H9 (cell line): ENCODE measurements around the gene OSBPL2. TPM values are rescaled to one million over a fixed set of nuclear protein-coding genes. Genes with fewer than 3 reads are reported as not detected.

Source experiments
- DNase-seq: peaks from one replicate; pipeline ENCODE4 v3.0.0-alpha.2; 2017
- H2AFZ ChIP-seq: one replicate; pipeline ENCODE4 v1.6.1; 2013; ENCODE audit warnings: mild to moderate bottlenecking, low read length, control low read depth, moderate library complexity
- H2AK5ac ChIP-seq: 2 replicates; pipeline ENCODE4 v1.6.1; 2013; ENCODE audit warnings: low read length, control low read depth, mixed read lengths; ENCODE audit not compliant: insufficient read length
- H2BK120ac ChIP-seq: one replicate; pipeline ENCODE4 v1.6.1; 2013; ENCODE audit warnings: low read depth, mild to moderate bottlenecking, low read length, control low read depth, inconsistent platforms; ENCODE audit not compliant: poor library complexity, severe bottlenecking
- H2BK12ac ChIP-seq: 2 replicates; pipeline ENCODE4 v1.6.1; 2013; ENCODE audit warnings: low read length, control low read depth, mixed read lengths, low read depth; ENCODE audit not compliant: insufficient read length
- H2BK15ac ChIP-seq: 2 replicates; pipeline ENCODE4 v1.6.1; 2013; ENCODE audit warnings: low read depth, low read length, control low read depth
- H2BK20ac ChIP-seq: one replicate; pipeline ENCODE4 v1.6.1; 2013; ENCODE audit warnings: low read depth, mild to moderate bottlenecking, low read length, control low read depth, inconsistent platforms; ENCODE audit not compliant: poor library complexity, severe bottlenecking
- H2BK5ac ChIP-seq: 2 replicates; pipeline ENCODE4 v1.6.1; 2013; ENCODE audit warnings: low read length, control low read depth, mixed read lengths; ENCODE audit not compliant: insufficient read length
- H3K14ac ChIP-seq: 2 replicates; pipeline ENCODE4 v1.6.1; 2013; ENCODE audit warnings: low read length, control low read depth; ENCODE audit not compliant: insufficient read depth
- H3K18ac ChIP-seq: 2 replicates; pipeline ENCODE4 v1.6.1; 2013; ENCODE audit warnings: low read depth, mild to moderate bottlenecking, mixed read lengths, low read length, control low read depth; ENCODE audit not compliant: insufficient read length
- H3K23ac ChIP-seq: 2 replicates; pipeline ENCODE4 v1.6.1; 2013; ENCODE audit warnings: low read length, control low read depth, mixed read lengths, low read depth; ENCODE audit not compliant: insufficient read length
- H3K23me2 ChIP-seq: 2 replicates; pipeline ENCODE4 v1.6.1; 2013; ENCODE audit warnings: low read depth, mild to moderate bottlenecking, mixed read lengths, low read length, control low read depth; ENCODE audit not compliant: insufficient read length, poor library complexity, severe bottlenecking
- H3K27ac ChIP-seq: 2 replicates; pipeline ENCODE4 v1.5.1; 2013; ENCODE audit warnings: low read length, control low read depth, mixed read lengths, low read depth; ENCODE audit not compliant: insufficient read length
- H3K27me3 ChIP-seq: 2 replicates; pipeline ENCODE4 v1.6.1; 2013; ENCODE audit warnings: low read length, control low read depth, inconsistent platforms; ENCODE audit not compliant: insufficient read depth
- H3K4ac ChIP-seq: 2 replicates; pipeline ENCODE4 v1.6.1; 2013; ENCODE audit warnings: low read depth, mild to moderate bottlenecking, control low read depth, inconsistent platforms, low read length, moderate library complexity
- H3K4me1 ChIP-seq: 2 replicates; pipeline ENCODE4 v1.6.1; 2013; ENCODE audit warnings: low read length, control low read depth, inconsistent platforms; ENCODE audit not compliant: insufficient read depth
- H3K4me2 ChIP-seq: 2 replicates; pipeline ENCODE4 v1.6.1; 2013; ENCODE audit warnings: low read length, control low read depth, mixed read lengths; ENCODE audit not compliant: insufficient read length, insufficient read depth
- H3K56ac ChIP-seq: 2 replicates; pipeline ENCODE4 v1.6.1; 2013; ENCODE audit warnings: low read depth, mild to moderate bottlenecking, mixed read lengths, low read length, control low read depth; ENCODE audit not compliant: insufficient read length
- H3K79me1 ChIP-seq: 2 replicates; pipeline ENCODE4 v1.6.1; 2013; ENCODE audit warnings: low read depth, mild to moderate bottlenecking, moderate library complexity, low read length, control low read depth, inconsistent platforms; ENCODE audit not compliant: insufficient read depth, poor library complexity, severe bottlenecking
- H3K79me2 ChIP-seq: 2 replicates; pipeline ENCODE4 v1.6.1; 2013; ENCODE audit warnings: low read length, control low read depth, inconsistent platforms; ENCODE audit not compliant: insufficient read depth
- H3K9ac ChIP-seq: 2 replicates; pipeline ENCODE4 v1.6.1; 2013; ENCODE audit warnings: low read length, control low read depth, mixed read lengths; ENCODE audit not compliant: insufficient read length; ENCODE audit errors: extremely low read depth
- H3K9me3 ChIP-seq: one replicate; pipeline ENCODE4 v1.6.1; 2013; ENCODE audit warnings: low read depth, low read length, inconsistent platforms; ENCODE audit not compliant: control insufficient read depth
- H3T11ph ChIP-seq: one replicate; pipeline ENCODE4 v1.6.1; 2013; ENCODE audit warnings: mild to moderate bottlenecking, low read length, control low read depth, inconsistent platforms
- H4K20me1 ChIP-seq: one replicate; pipeline ENCODE4 v1.6.1; 2013; ENCODE audit not compliant: control insufficient read depth, insufficient read length, insufficient read depth
- H4K5ac ChIP-seq: 2 replicates; pipeline ENCODE4 v1.6.1; 2013; ENCODE audit warnings: low read depth, mild to moderate bottlenecking, mixed read lengths, low read length, control low read depth; ENCODE audit not compliant: insufficient read length
- H4K8ac ChIP-seq: replicated peaks from 2 replicates; pipeline ENCODE4 v1.6.1; 2013; ENCODE audit warnings: low read length, control low read depth, mixed read lengths, low read depth; ENCODE audit not compliant: insufficient read length
- H4K91ac ChIP-seq: 2 replicates; pipeline ENCODE4 v1.6.1; 2013; ENCODE audit warnings: low read depth, mild to moderate bottlenecking, moderate library complexity, mixed read lengths, low read length, control low read depth; ENCODE audit not compliant: insufficient read length
- H3K27ac Mint-ChIP-seq, 3 experiments: 2 replicates in 2 of 3; 3 replicates in 1 of 3; pipeline ENCODE4 v1.8.0; 2020 to 2021; ENCODE audit warnings: mixed read lengths in 3 of 3, mild to moderate bottlenecking in 1 of 3, moderate library complexity in 1 of 3
- H3K27me3 Mint-ChIP-seq: 2 replicates; pipeline ENCODE4 v1.8.0; 2021; ENCODE audit warnings: low read depth, mild to moderate bottlenecking, moderate library complexity, mixed read lengths
- H3K36me3 Mint-ChIP-seq, 3 experiments: 2 replicates in 2 of 3; 3 replicates in 1 of 3; pipeline ENCODE4 v1.8.0; 2020 to 2021; ENCODE audit warnings: low read depth in 3 of 3, mixed read lengths in 3 of 3; ENCODE audit not compliant: insufficient read depth in 1 of 3
- H3K4me1 Mint-ChIP-seq, 2 experiments: 2 replicates each; pipeline ENCODE4 v1.8.0; 2020; ENCODE audit warnings: mixed read lengths in 2 of 2
- H3K4me3 Mint-ChIP-seq, 2 experiments: 2 replicates in 1 of 2; 3 replicates in 1 of 2; pipeline ENCODE4 v1.8.0; 2020 to 2021; ENCODE audit warnings: mild to moderate bottlenecking in 2 of 2, mixed read lengths in 2 of 2, moderate library complexity in 1 of 2
- H3K9me3 Mint-ChIP-seq, 2 experiments: 2 replicates in 1 of 2; 3 replicates in 1 of 2; pipeline ENCODE4 v1.8.0; 2020; ENCODE audit warnings: mild to moderate bottlenecking in 2 of 2, mixed read lengths in 2 of 2, moderate library complexity in 1 of 2
- WGBS: extraction: QIAGEN DNeasy Blood & Tissue Kit; methylation state at CpG from one replicate; pipeline ENCODE4 v1.1.7; 2013; ENCODE audit warnings: missing lambda C conversion rate, low lambda C conversion rate, mixed read lengths; ENCODE audit not compliant: insufficient read length; ENCODE audit errors: extremely low coverage; 5-methylcytosine and 5-hydroxymethylcytosine counted together
- total RNA-seq: library from RNA; stranded (reverse); gene quantifications from 2 replicates; pipeline ENCODE4 v1.2.1, GENCODE V29; 2021
- TF ChIP-seq, protein P1 (sequence below): fragments of 200-600 bp; sonication (generic); conservative IDR thresholded peaks from 3 replicates; pipeline ENCODE4 v1.8.0; 2021; ENCODE audit warnings: antibody characterized with exemption, mild to moderate bottlenecking

Gene OSBPL2
- total RNA-seq, 1 experiment from 2014 or later, result 47.3 TPM

DNA sequence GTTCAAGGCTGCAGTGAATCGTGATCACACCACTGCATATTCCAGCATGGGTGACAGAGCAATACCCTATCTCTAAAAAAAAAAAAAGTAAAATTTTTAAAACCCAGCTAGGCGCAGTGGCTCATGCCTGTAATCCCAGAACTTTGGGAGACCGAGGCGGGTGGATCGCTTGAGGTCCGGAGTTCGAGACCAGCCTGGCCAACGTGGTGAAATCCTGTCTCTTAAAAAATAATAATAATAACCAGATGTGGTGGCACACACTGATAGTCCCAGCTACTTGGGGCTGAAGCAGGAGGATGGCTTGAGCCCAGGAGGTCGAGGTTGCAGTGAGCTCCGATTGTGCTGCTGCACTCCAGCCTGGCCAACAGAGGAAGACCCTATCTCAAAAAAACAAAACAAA is 42.0 kb upstream of the OSBPL2 start:
- Histone ChIP-seq H4K91ac (no peak overlapping the region), H2BK15ac (no peak overlapping the region), H3T11ph (no peak overlapping the region), H3K9ac (no peak overlapping the region), H4K5ac (no peak overlapping the region), H3K27me3 (no peaks in the 10 kb centered on the region), H2BK5ac (no peak overlapping the region), H3K14ac (no peak overlapping the region), H2BK20ac (no peak overlapping the region), H3K79me2 (no peaks in the 10 kb centered on the region), H2BK120ac (no peak overlapping the region), H3K79me1 (no peaks in the 10 kb centered on the region), H2AFZ (no peak overlapping the region), H3K27ac (no peak overlapping the region), H3K23ac (no peak overlapping the region), H4K8ac (no peak overlapping the region), H4K20me1 (no peaks in the 10 kb centered on the region), H3K23me2 (no peaks in the 10 kb centered on the region), H3K4ac (no peak overlapping the region), H3K9me3 (no peaks in the 10 kb centered on the region), H2AK5ac (no peak overlapping the region), H3K18ac (no peak overlapping the region), H3K56ac (no peak overlapping the region), H3K4me2 (no peak overlapping the region), H2BK12ac (no peak overlapping the region), H3K4me1 (no peaks in the 10 kb centered on the region)
- no peak overlapping the region for H3K4me3 Mint-ChIP-seq
- TF ChIP-seq, protein P1, sequence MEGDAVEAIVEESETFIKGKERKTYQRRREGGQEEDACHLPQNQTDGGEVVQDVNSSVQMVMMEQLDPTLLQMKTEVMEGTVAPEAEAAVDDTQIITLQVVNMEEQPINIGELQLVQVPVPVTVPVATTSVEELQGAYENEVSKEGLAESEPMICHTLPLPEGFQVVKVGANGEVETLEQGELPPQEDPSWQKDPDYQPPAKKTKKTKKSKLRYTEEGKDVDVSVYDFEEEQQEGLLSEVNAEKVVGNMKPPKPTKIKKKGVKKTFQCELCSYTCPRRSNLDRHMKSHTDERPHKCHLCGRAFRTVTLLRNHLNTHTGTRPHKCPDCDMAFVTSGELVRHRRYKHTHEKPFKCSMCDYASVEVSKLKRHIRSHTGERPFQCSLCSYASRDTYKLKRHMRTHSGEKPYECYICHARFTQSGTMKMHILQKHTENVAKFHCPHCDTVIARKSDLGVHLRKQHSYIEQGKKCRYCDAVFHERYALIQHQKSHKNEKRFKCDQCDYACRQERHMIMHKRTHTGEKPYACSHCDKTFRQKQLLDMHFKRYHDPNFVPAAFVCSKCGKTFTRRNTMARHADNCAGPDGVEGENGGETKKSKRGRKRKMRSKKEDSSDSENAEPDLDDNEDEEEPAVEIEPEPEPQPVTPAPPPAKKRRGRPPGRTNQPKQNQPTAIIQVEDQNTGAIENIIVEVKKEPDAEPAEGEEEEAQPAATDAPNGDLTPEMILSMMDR, result no peak
- H3K4me1 Mint-ChIP-seq, result no peaks in the 10 kb centered on the region
- no peak for DNase-seq
- no peak overlapping the region for H3K27ac Mint-ChIP-seq
- WGBS, result no CpG with 5 or more reads among the region's 10 CpGs
- H3K27me3 Mint-ChIP-seq, result no peaks in the 10 kb centered on the region
- H3K9me3 Mint-ChIP-seq, result no peaks in the 10 kb centered on the region
- H3K36me3 Mint-ChIP-seq, result peaks cover 17 to 34% (median 32%) of the 10 kb centered on the region in 3 experiments; a peak in 6 of 7 replicates
